Activated CD8-positive, alpha-beta T cell treated with anti-CD3 and anti-CD28 coated beads for 36 hours (primary cell): Measurements from ENCODE around the gene RPS6KC1. TPM values are rescaled to one million over a fixed set of nuclear protein-coding genes. Genes with fewer than 3 reads are reported as not detected.

Experiments used
- ATAC-seq: fragments of 200-7000 bp; cut with Tn5 transposase; one replicate; pipeline ENCODE4 v1.10.0; 2021; ENCODE audit warnings: mild to moderate bottlenecking, moderate library complexity
- CTCF ChIA-PET: fragments of 350-600 bp; sonication (Branson Sonifier 250); formaldehyde crosslinking; loops from one replicate; lab custom pipeline; 2021; ENCODE audit warnings: antibody characterized with exemption; lab: Charles Lee
- POLR2A ChIA-PET: fragments of 350-600 bp; sonication (Branson Sonifier 250); formaldehyde crosslinking; loops from one replicate; lab custom pipeline; 2021; ENCODE audit warnings: antibody characterized with exemption; lab: Charles Lee
- DNase-seq: peaks from one replicate; pipeline ENCODE4 v3.0.0-alpha.2; 2020
- H3K27ac Mint-ChIP-seq: one replicate; pipeline ENCODE4 v1.8.0; 2021; ENCODE audit warnings: mild to moderate bottlenecking, mixed read lengths
- H3K27me3 Mint-ChIP-seq: one replicate; pipeline ENCODE4 v1.8.0; 2021; ENCODE audit warnings: mixed read lengths
- H3K36me3 Mint-ChIP-seq: one replicate; pipeline ENCODE4 v1.8.0; 2021; ENCODE audit warnings: low read depth, mixed read lengths
- H3K4me1 Mint-ChIP-seq: one replicate; pipeline ENCODE4 v1.8.0; 2021; ENCODE audit warnings: low read depth, mixed read lengths
- H3K4me3 Mint-ChIP-seq: one replicate; pipeline ENCODE4 v1.8.0; 2021; ENCODE audit warnings: mild to moderate bottlenecking, moderate library complexity, mixed read lengths
- H3K9me3 Mint-ChIP-seq: one replicate; pipeline ENCODE4 v1.8.0; 2021; ENCODE audit warnings: mixed read lengths
- intact Hi-C: fragments of 100-400 bp; cut with micrococcal nuclease; formaldehyde crosslinking; loops from one replicate; pipeline ENCODE4 v1.10.0; 2022
- total RNA-seq, 2 experiments: library from RNA; stranded (reverse); gene quantifications; one replicate each; pipeline ENCODE4 v1.2.3, GENCODE V29; 2021
- TF ChIP-seq, protein P1 (sequence below): fragments of 200-600 bp; IDR thresholded peaks from one replicate; pipeline ENCODE4 v1.8.0; 2022; ENCODE audit warnings: antibody characterized with exemption, mild to moderate bottlenecking

Gene RPS6KC1
- total RNA-seq, 2 experiments from 2014 or later = 5.3 TPM

DNA sequence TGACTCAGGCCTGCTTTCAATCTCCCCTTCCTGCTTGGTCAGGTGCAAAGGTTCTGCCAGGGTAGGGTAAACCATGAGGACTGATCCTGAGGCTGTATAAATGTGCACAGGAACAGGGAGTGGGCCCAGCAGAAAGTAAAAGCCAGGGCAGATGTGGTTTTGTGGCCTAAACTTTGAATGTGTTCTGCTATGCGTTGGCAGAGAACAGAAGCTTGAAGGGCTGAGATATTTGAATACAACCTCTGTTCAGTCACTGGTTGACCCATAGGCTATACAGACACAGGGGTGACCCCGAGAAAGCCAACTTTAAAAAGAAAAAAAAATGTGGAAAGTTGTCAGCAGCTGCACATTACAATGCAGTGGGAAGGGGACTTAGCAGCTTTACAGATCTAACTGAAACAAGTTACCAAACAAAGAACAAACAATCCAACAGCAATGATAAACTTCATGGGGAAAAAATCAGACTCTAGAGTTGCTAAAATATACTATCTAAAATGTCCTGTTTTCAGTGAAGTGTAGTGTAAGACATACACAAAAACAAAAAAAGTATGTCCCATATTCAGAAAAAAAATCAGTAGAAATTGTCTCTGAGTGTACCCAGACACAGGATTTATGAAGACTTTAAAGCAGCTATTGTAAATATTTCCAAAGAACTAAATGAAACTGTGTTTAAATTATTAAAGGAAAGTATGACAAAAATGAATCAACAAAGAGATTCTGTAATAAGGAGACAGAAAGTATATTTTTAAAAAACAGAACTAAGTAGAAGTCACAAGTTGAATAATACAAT lies 216.1 kb downstream of the RPS6KC1 start:
- CTCF ChIA-PET = no interaction called here
- no peaks in the 10 kb centered on the region for H3K27me3 Mint-ChIP-seq
- POLR2A ChIA-PET = no interaction called here
- ATAC-seq (no peak), DNase-seq (no peak)
- no peaks in the 10 kb centered on the region for H3K4me1 Mint-ChIP-seq
- peaks cover 11% of the 10 kb centered on the region for H3K9me3 Mint-ChIP-seq
- H3K27ac Mint-ChIP-seq = no peak overlapping the region
- H3K4me3 Mint-ChIP-seq = no peak overlapping the region
- intact Hi-C loops = no loop called here
- peaks cover 39% of the 10 kb centered on the region for H3K36me3 Mint-ChIP-seq
- TF ChIP-seq, protein P1, sequence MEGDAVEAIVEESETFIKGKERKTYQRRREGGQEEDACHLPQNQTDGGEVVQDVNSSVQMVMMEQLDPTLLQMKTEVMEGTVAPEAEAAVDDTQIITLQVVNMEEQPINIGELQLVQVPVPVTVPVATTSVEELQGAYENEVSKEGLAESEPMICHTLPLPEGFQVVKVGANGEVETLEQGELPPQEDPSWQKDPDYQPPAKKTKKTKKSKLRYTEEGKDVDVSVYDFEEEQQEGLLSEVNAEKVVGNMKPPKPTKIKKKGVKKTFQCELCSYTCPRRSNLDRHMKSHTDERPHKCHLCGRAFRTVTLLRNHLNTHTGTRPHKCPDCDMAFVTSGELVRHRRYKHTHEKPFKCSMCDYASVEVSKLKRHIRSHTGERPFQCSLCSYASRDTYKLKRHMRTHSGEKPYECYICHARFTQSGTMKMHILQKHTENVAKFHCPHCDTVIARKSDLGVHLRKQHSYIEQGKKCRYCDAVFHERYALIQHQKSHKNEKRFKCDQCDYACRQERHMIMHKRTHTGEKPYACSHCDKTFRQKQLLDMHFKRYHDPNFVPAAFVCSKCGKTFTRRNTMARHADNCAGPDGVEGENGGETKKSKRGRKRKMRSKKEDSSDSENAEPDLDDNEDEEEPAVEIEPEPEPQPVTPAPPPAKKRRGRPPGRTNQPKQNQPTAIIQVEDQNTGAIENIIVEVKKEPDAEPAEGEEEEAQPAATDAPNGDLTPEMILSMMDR = no peak

DNA sequence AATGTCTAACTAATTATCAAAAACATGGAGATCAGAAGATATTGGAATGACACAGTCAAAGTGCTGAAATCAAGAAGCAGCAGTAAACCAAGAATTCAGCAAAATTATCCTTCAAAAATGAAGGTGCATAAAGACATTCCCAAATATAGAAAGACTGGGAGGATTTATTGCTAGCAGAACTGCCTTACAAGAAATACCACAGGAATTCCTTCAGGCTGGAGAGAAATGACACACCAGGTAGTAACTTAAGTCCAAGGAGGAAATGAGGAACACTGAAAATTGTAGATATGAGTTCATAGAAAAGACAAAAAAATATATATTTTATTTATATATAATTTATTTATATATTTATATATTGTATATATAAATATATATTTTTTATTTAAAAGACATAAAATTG lies 217.2 kb downstream of the RPS6KC1 start:
- peaks cover 46% of the 10 kb centered on the region for H3K36me3 Mint-ChIP-seq
- no peak for ATAC-seq
- intact Hi-C loops = no loop called here
- peaks cover 11% of the 10 kb centered on the region for H3K9me3 Mint-ChIP-seq
- no peak overlapping the region for H3K27ac Mint-ChIP-seq
- no peak for DNase-seq
- H3K27me3 Mint-ChIP-seq = no peaks in the 10 kb centered on the region
- H3K4me3 Mint-ChIP-seq = no peak overlapping the region
- ChIA-PET CTCF (no interaction called here), POLR2A (no interaction called here)
- TF ChIP-seq, protein P1 = no peak
- no peaks in the 10 kb centered on the region for H3K4me1 Mint-ChIP-seq

DNA sequence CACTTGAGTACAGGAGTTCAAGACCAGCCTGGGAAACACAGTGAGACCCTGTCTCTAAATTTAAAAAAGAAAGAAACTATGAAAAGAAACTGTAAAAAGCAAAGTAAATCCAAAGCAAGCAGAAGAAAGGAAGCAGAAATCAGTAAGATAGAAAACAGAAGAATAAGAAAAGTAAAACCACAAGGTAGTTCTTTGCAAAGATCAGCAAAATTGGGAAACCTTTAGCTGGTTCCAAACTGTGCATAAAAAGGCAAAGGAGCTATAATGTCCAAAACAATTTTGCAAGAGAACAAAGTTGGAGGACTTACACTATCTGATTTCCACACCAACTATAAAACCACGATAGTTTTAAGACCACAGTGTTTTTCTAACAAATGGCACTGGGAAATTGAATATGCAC lies 218.8 kb downstream of the RPS6KC1 start:
- ChIA-PET POLR2A (no interaction called here), CTCF (no interaction called here)
- DNase-seq (no peak), ATAC-seq (no peak)
- H3K36me3 Mint-ChIP-seq = peaks cover 39% of the 10 kb centered on the region
- H3K27ac Mint-ChIP-seq = no peak overlapping the region
- H3K4me1 Mint-ChIP-seq = no peaks in the 10 kb centered on the region
- H3K27me3 Mint-ChIP-seq = no peaks in the 10 kb centered on the region
- intact Hi-C loops = no loop called here
- H3K9me3 Mint-ChIP-seq = peaks cover 11% of the 10 kb centered on the region
- H3K4me3 Mint-ChIP-seq = no peak overlapping the region
- TF ChIP-seq, protein P1 = no peak

DNA sequence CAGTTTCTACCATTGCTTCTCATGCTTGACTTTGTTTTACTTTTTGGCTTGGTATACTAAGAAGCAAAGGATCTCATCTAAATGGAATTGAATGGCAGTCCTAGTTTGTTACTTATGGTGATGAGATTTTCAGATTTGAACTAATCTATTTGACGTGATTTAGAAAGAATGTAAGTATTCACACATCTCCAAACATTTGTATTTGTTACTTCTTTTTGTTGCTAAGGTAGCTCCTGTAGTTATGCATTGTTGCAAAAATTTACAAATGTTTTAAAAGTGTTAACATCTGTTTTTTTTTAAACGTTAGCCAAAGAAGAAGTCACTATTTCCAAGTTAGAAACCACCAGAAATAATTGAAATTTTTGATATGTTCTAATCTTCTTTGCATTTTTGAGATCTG lies 222.5 kb downstream of the RPS6KC1 start:
- TF ChIP-seq, protein P1 = no peak
- no peak for DNase-seq
- Mint-ChIP-seq H3K36me3 (peaks cover 22% of the 10 kb centered on the region), H3K27ac (no peak overlapping the region), H3K4me3 (no peak overlapping the region), H3K4me1 (no peaks in the 10 kb centered on the region), H3K9me3 (no peaks in the 10 kb centered on the region), H3K27me3 (no peaks in the 10 kb centered on the region)
- ATAC-seq = no peak
- POLR2A ChIA-PET = no interaction called here
- intact Hi-C loops = no loop called here
- CTCF ChIA-PET = no interaction called here

DNA sequence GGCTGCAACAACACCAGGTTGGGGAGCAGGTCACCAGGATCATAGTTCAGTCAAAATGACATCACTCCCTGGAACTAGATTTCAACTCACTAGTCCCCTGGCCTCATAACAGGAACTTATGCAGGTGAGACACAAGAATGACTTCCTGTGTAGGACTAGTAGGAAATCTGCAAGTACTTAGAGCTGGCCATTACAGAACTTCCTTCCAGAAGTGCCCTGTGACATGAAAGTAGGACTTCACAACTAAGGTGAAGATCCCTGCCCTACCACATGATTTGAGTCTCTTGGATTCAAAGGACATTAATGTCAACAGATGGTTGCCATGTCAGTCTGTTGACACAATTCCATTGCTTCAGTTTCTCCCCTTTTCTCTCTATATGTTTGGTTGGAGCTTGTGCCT lies 223.1 kb downstream of the RPS6KC1 start:
- H3K4me1 Mint-ChIP-seq = no peaks in the 10 kb centered on the region
- TF ChIP-seq, protein P1 = no peak
- peaks cover 22% of the 10 kb centered on the region for H3K36me3 Mint-ChIP-seq
- ChIA-PET CTCF (interaction anchor here (1.3 kb wide), 1 partner anchor 24 kb away, joined by 3 read pairs; no protein-coding TSS in a partner anchor), POLR2A (no interaction called here)
- no peak overlapping the region for H3K4me3 Mint-ChIP-seq
- DNase-seq (no peak), ATAC-seq (no peak)
- no peaks in the 10 kb centered on the region for H3K27me3 Mint-ChIP-seq
- intact Hi-C loops = no loop called here
- no peaks in the 10 kb centered on the region for H3K9me3 Mint-ChIP-seq
- H3K27ac Mint-ChIP-seq = no peak overlapping the region
